ENCODE data around the gene FUT8. TPM values are rescaled to one million over a fixed set of nuclear protein-coding genes. Genes with fewer than 3 reads are reported as not detected.
A peak's percentile ranks its signal among the peaks of the same experiment; 100 is the strongest.

Gene FUT8
- total RNA-seq, 1 experiment from 2014 or later: 42.3 TPM

DNA sequence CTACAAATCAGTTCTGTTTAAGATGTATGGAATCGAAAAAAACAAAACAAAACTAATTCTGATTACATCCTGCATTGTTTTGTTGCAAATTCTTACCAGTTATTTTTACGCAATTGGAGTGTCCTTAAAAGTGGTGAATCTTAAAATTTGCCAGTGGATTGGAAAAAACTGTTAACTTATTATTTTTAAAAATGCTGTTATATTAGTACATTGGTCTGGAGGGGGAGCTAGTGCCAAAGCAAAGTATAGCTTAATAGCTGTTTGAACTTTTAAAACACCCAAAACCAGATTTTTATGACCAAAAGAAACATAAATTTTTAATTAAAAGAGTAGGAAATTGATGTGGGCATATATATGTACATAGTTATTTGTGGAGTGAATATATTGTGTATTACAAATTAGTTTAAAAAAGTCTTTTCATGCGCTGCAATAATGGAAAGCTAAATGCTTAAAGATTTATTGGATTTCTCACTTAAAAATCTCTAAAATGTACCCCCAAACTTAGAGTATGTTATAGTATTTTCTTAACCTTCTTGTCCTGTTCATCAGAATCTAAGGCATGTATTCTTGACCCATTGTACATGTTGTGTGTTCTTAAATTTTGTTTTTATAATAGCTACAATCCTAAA lies 2.5 kb downstream of the FUT8 start:
- H4K20me1 ChIP-seq (ENCODE audit: insufficient read depth): no peaks in the 10 kb centered on the region; the same call in 1 of the 2 replicates
- CTCF ChIA-PET: interaction anchor here (0.8 to 4.8 kb wide), 28 partner anchors 8 to 659 kb away, joined by 3 to 99 read pairs (median 4); partner anchors contain the start of gene MAX
- ATAC-seq (no peak), DNase-seq (ENCODE audit: low read depth, low spot score) (no peak)
- H3K79me2 ChIP-seq (ENCODE audit: insufficient read depth, low read length): peaks cover 48% of the 10 kb centered on the region
- no peaks in the 10 kb centered on the region for H3K9me2 ChIP-seq (ENCODE audit: insufficient read depth)
- BruUV-seq (replicated peaks): no TSS peak
- intact Hi-C loops (cut with micrococcal nuclease): loop anchor here (2.0 to 5.0 kb wide), 5 partner anchors 128 to 656 kb away; partner anchors contain the start of gene MAX
- H2AFZ ChIP-seq (ENCODE audit: low read depth, low read length, poor library complexity, severe bottlenecking): no peak overlapping the region
- no peak overlapping the region for H3K4me3 ChIP-seq (replicated peaks in 1 of 2; ENCODE audit: low read depth in 1 of 2, low read length in 2 of 2)
- H3K36me3 ChIP-seq (ENCODE audit: control insufficient read depth in 1 of 2, insufficient read depth in 2 of 2, low read length in 2 of 2): no peaks in the 10 kb centered on the region
- no peak overlapping the region for H3K9ac ChIP-seq (ENCODE audit: low read length)
- RAD21 ChIA-PET (ENCODE audit: low non-redundant PET in 1 of 2, low total read pairs in 2 of 2, uncharacterized antibody in 2 of 2, unreplicated experiment in 2 of 2): interaction anchor here (0.6 to 1.6 kb wide), 6 partner anchors 211 to 418 kb away, joined by 3 to 18 read pairs (median 7); no protein-coding TSS in a partner anchor
- POLR2A ChIA-PET: interaction anchor here (0.6 to 0.9 kb wide), 3 partner anchors 10 to 1057 kb away, joined by 3 read pairs; no protein-coding TSS in a partner anchor
- no peaks in the 10 kb centered on the region for H3K27me3 ChIP-seq (ENCODE audit: insufficient read depth, low read length)
- no peak overlapping the region for H3K27ac ChIP-seq (ENCODE audit: low read depth, low read length)
- peaks cover 2 to 21% of the 10 kb centered on the region in 2 experiments; a peak in 2 of 4 replicates for H3K4me1 ChIP-seq (ENCODE audit: control insufficient read depth in 1 of 2, insufficient read depth in 2 of 2, low read length in 2 of 2)
- TF ChIP-seq TCF7L2 (IDR thresholded peaks at IDR 0.05; ENCODE audit: borderline replicate concordance, extremely low read depth, insufficient read depth, insufficient read length) (no peak), CTCF (IDR thresholded peaks at IDR 0.05 in 2 of 3, conservative IDR thresholded peaks at IDR 0.05 in 1 of 3; ENCODE audit: borderline replicate concordance in 1 of 3, insufficient read depth in 1 of 3, low read depth in 2 of 3, low read length in 2 of 3) (peak; percentile 43 to 63 (median 61); a peak in 4 of 6 replicates), RAD21 (IDR thresholded peaks at IDR 0.05; ENCODE audit: low read depth) (peak; percentile 78), JUND (IDR thresholded peaks at IDR 0.05) (no peak)
- H3K4me2 ChIP-seq (ENCODE audit: low read length): peak overlapping the region; percentile 98; the same call in 1 of the 2 replicates
- no peaks in the 10 kb centered on the region for H3K9me3 ChIP-seq (ENCODE audit: control insufficient read depth in 1 of 2, insufficient read depth in 1 of 2, low read depth in 1 of 2, low read length in 2 of 2)

Measured in HCT116 (cell line).